ENCODE measurements around the gene EXOC4. TPM values are rescaled to one million over a fixed set of nuclear protein-coding genes. Genes with fewer than 3 reads are reported as not detected.

Gene EXOC4
- total RNA-seq, 1 experiment from 2014 or later: 71.0 TPM

DNA sequence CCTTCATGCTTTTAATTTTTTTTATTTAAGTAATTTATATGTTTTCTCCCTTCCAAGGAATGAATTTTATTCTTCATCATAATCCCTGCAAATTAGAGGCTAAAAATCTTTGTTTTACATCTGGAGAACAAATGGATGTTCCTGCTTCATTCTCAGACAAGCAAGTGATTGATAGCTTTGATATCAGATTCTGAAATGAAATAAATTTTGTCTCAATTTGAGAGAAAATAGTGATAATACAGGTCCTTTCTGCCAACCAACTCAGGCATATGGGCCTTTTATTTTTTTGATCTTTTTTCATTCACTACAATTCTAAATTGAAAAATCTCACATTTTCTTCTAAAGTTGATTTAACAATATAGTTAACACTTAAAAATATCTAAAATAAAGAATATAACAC lies 427.1 kb downstream of the EXOC4 start:
- Histone ChIP-seq H3K4me3 (ENCODE audit: low read depth in 2 of 2, low read length in 2 of 2) (no peak overlapping the region), H3K9me3 (ENCODE audit: control insufficient read depth, insufficient read depth, low read depth, low read length) (no peaks in the 10 kb centered on the region), H3K36me3 (ENCODE audit: control insufficient read depth, insufficient read depth, low read length) (no peaks in the 10 kb centered on the region), H3K27me3 (ENCODE audit: control insufficient read depth, insufficient read depth, low read length) (no peaks in the 10 kb centered on the region), H3K27ac (ENCODE audit: low read length) (no peak overlapping the region), H3K4me1 (ENCODE audit: control insufficient read depth, insufficient read depth, low read length) (no peaks in the 10 kb centered on the region)
- ATAC-seq (no peak), DNase-seq (ENCODE audit: low read depth, low spot score) (no peak)
- ChIA-PET CTCF (no interaction called here), POLR2A (no interaction called here)
- TF ChIP-seq TCF7L2 (IDR thresholded peaks at IDR 0.05; ENCODE audit: low read depth, low read length): no peak
- TF ChIP-seq SIN3A (IDR thresholded peaks at IDR 0.05; ENCODE audit: borderline replicate concordance, insufficient read depth, low read depth, low read length): no peak
- TF ChIP-seq POLR2AphosphoS5 (IDR thresholded peaks at IDR 0.05; ENCODE audit: low read depth, low read length): no peak
- TF ChIP-seq, protein P1, sequence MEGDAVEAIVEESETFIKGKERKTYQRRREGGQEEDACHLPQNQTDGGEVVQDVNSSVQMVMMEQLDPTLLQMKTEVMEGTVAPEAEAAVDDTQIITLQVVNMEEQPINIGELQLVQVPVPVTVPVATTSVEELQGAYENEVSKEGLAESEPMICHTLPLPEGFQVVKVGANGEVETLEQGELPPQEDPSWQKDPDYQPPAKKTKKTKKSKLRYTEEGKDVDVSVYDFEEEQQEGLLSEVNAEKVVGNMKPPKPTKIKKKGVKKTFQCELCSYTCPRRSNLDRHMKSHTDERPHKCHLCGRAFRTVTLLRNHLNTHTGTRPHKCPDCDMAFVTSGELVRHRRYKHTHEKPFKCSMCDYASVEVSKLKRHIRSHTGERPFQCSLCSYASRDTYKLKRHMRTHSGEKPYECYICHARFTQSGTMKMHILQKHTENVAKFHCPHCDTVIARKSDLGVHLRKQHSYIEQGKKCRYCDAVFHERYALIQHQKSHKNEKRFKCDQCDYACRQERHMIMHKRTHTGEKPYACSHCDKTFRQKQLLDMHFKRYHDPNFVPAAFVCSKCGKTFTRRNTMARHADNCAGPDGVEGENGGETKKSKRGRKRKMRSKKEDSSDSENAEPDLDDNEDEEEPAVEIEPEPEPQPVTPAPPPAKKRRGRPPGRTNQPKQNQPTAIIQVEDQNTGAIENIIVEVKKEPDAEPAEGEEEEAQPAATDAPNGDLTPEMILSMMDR (IDR thresholded peaks at IDR 0.05): no peak
- TF ChIP-seq, protein P2, sequence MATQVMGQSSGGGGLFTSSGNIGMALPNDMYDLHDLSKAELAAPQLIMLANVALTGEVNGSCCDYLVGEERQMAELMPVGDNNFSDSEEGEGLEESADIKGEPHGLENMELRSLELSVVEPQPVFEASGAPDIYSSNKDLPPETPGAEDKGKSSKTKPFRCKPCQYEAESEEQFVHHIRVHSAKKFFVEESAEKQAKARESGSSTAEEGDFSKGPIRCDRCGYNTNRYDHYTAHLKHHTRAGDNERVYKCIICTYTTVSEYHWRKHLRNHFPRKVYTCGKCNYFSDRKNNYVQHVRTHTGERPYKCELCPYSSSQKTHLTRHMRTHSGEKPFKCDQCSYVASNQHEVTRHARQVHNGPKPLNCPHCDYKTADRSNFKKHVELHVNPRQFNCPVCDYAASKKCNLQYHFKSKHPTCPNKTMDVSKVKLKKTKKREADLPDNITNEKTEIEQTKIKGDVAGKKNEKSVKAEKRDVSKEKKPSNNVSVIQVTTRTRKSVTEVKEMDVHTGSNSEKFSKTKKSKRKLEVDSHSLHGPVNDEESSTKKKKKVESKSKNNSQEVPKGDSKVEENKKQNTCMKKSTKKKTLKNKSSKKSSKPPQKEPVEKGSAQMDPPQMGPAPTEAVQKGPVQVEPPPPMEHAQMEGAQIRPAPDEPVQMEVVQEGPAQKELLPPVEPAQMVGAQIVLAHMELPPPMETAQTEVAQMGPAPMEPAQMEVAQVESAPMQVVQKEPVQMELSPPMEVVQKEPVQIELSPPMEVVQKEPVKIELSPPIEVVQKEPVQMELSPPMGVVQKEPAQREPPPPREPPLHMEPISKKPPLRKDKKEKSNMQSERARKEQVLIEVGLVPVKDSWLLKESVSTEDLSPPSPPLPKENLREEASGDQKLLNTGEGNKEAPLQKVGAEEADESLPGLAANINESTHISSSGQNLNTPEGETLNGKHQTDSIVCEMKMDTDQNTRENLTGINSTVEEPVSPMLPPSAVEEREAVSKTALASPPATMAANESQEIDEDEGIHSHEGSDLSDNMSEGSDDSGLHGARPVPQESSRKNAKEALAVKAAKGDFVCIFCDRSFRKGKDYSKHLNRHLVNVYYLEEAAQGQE (IDR thresholded peaks at IDR 0.05; ENCODE audit: insufficient read depth in 1 of 2, low read depth in 2 of 2, low read length in 1 of 2): no peak
- BruUV-seq (replicated peaks): no TSS peak
- intact Hi-C loops (cut with micrococcal nuclease; ENCODE audit: unreplicated experiment): no loop called here
- in situ Hi-C loops (cut with HindIII; ENCODE audit: low pct_unique_long_range_greater_than_20kb, low sequenced_read_pairs): no loop called here

DNA sequence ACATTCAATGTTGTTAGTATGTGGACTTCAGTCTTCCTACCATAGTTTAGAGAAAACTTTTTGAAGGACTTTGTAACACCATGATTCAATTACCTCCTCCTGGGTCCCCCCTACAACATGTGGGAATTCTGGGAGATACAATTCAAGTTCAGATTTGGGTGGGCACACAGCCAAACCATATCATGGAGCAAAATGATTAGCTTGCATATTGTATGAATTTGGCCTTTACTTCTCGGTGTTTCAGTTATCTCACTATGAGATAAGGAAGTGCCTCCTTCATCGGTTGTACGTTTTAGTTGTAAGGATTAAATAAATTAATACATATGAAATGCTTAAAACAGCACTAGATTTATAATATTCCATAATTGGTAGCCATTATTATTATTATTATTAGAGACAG lies 428.7 kb downstream of the EXOC4 start:
- no TSS peak for BruUV-seq (replicated peaks)
- Histone ChIP-seq H3K36me3 (ENCODE audit: control insufficient read depth, insufficient read depth, low read length) (no peaks in the 10 kb centered on the region), H3K4me3 (ENCODE audit: low read depth in 2 of 2, low read length in 2 of 2) (no peak overlapping the region), H3K4me1 (ENCODE audit: control insufficient read depth, insufficient read depth, low read length) (no peaks in the 10 kb centered on the region), H3K9me3 (ENCODE audit: control insufficient read depth, insufficient read depth, low read depth, low read length) (no peaks in the 10 kb centered on the region), H3K27me3 (ENCODE audit: control insufficient read depth, insufficient read depth, low read length) (no peaks in the 10 kb centered on the region), H3K27ac (ENCODE audit: low read length) (no peak overlapping the region)
- in situ Hi-C loops (cut with HindIII; ENCODE audit: low pct_unique_long_range_greater_than_20kb, low sequenced_read_pairs): no loop called here
- intact Hi-C loops (cut with micrococcal nuclease; ENCODE audit: unreplicated experiment): no loop called here
- CTCF ChIA-PET: no interaction called here
- ATAC-seq (no peak), DNase-seq (ENCODE audit: low read depth, low spot score) (no peak)
- TF ChIP-seq, protein P2 (IDR thresholded peaks at IDR 0.05; ENCODE audit: insufficient read depth in 1 of 2, low read depth in 2 of 2, low read length in 1 of 2): no peak
- TF ChIP-seq POLR2AphosphoS5 (IDR thresholded peaks at IDR 0.05; ENCODE audit: low read depth, low read length) (no peak), TCF7L2 (IDR thresholded peaks at IDR 0.05; ENCODE audit: low read depth, low read length) (no peak), SIN3A (IDR thresholded peaks at IDR 0.05; ENCODE audit: borderline replicate concordance, insufficient read depth, low read depth, low read length) (no peak)
- TF ChIP-seq, protein P1 (IDR thresholded peaks at IDR 0.05): no peak
- POLR2A ChIA-PET: no interaction called here

Data from Panc1 (cell line).